CD4-positive, CD25-positive, alpha-beta regulatory T cell (primary cell): ENCODE results near the gene S100A14. TPM values are rescaled to one million over a fixed set of nuclear protein-coding genes. Genes with fewer than 3 reads are reported as not detected.

Experiments
- ATAC-seq, 2 donors: fragments of 150-1000 bp; cut with Tn5 transposase; one replicate each; pipeline ENCODE4 v1.10.0; 2021; ENCODE audit warnings: low read depth in 2 of 2, moderate number of reproducible peaks in 2 of 2, moderate library complexity in 1 of 2
- DNase-seq, 3 donors: peaks; one replicate each; pipeline versions ENCODE4 v3.0.0 to v3.0.0-alpha.2; 2012 to 2022; ENCODE audit warnings: mixed read lengths in 1 of 3
- H3K27ac ChIP-seq: one replicate; pipeline ENCODE4 v1.7.0; 2013; ENCODE audit warnings: mild to moderate bottlenecking, low read length; ENCODE audit not compliant: insufficient read depth, poor library complexity, severe bottlenecking
- H3K27me3 ChIP-seq: one replicate; pipeline ENCODE4 v1.7.0; 2013; ENCODE audit warnings: low read length; ENCODE audit not compliant: control insufficient read depth, insufficient read depth
- H3K36me3 ChIP-seq: one replicate; pipeline ENCODE4 v1.7.0; 2013; ENCODE audit warnings: mild to moderate bottlenecking, low read length, moderate library complexity; ENCODE audit not compliant: control insufficient read depth, insufficient read depth
- H3K4me1 ChIP-seq: 2 replicates; pipeline ENCODE4 v1.7.0; 2013; ENCODE audit warnings: mild to moderate bottlenecking, low read length; ENCODE audit not compliant: insufficient read depth, control insufficient read depth, poor library complexity, severe bottlenecking
- H3K4me3 ChIP-seq: one replicate; pipeline ENCODE4 v1.7.0; 2013; ENCODE audit warnings: low read depth, mild to moderate bottlenecking, low read length, moderate library complexity
- H3K9me3 ChIP-seq, 2 experiments: 1 replicate in 1 of 2; 2 replicates in 1 of 2; pipeline ENCODE4 v1.7.0; 2013; ENCODE audit warnings: low read length in 2 of 2, mild to moderate bottlenecking in 1 of 2, moderate library complexity in 1 of 2; ENCODE audit not compliant: control insufficient read depth in 2 of 2
- H3K27ac Mint-ChIP-seq, 3 donors: one replicate each; pipeline ENCODE4 v1.8.0; 2020 to 2022; ENCODE audit warnings: mild to moderate bottlenecking in 3 of 3, mixed read lengths in 3 of 3, moderate library complexity in 2 of 3
- H3K27me3 Mint-ChIP-seq: one replicate; pipeline ENCODE4 v1.8.0; 2022; ENCODE audit warnings: mild to moderate bottlenecking, mixed read lengths
- H3K36me3 Mint-ChIP-seq: one replicate; pipeline ENCODE4 v1.8.0; 2020; ENCODE audit warnings: mixed read lengths
- H3K4me1 Mint-ChIP-seq, 4 donors: one replicate each; pipeline ENCODE4 v1.8.0; 2020 to 2022; ENCODE audit warnings: mixed read lengths in 4 of 4, mild to moderate bottlenecking in 1 of 4
- H3K4me3 Mint-ChIP-seq, 4 donors: one replicate each; pipeline ENCODE4 v1.8.0; 2020 to 2022; ENCODE audit warnings: mild to moderate bottlenecking in 4 of 4, mixed read lengths in 4 of 4, moderate library complexity in 3 of 4
- H3K9me3 Mint-ChIP-seq, 7 donors: one replicate each; pipeline ENCODE4 v1.8.0; 2020 to 2022; ENCODE audit warnings: mixed read lengths in 7 of 7, mild to moderate bottlenecking in 3 of 7, moderate library complexity in 2 of 7
- polyA plus RNA-seq, 4 donors: library from polyadenylated mRNA; unstranded; fragments of 300-500 nt; fragmentation: Illumina TruSeq; gene quantifications; one replicate each; pipeline ENCODE4 v1.2.3, GENCODE V29; 2021
- total RNA-seq: library from RNA; stranded (reverse); gene quantifications from one replicate; pipeline ENCODE4 v1.2.3, GENCODE V29; 2022

S100A14 gene
- not detected for total RNA-seq
- not detected for polyA plus RNA-seq

- H3K27me3 Mint-ChIP-seq = no peaks in the 10 kb centered on the region
- H3K4me3 Mint-ChIP-seq = no peak within 1 kb of the TSS
- Histone ChIP-seq H3K36me3 (no peaks in the 10 kb centered on the region), H3K27me3 (no peaks in the 10 kb centered on the region), H3K27ac (no peak within 1 kb of the TSS), H3K4me1 (no peaks in the 10 kb centered on the region), H3K9me3 (no peaks in the 10 kb centered on the region), H3K4me3 (no peak within 1 kb of the TSS)
- peak within 1 kb of the TSS in 1 of 3 donors; percentile 59 for H3K27ac Mint-ChIP-seq
- H3K36me3 Mint-ChIP-seq = no peaks in the 10 kb centered on the region
- no peak for ATAC-seq
- H3K4me1 Mint-ChIP-seq = peaks cover 0 to 6% (median 0%) of the 10 kb centered on the region in 4 donors
- no peaks in the 10 kb centered on the region for H3K9me3 Mint-ChIP-seq
- no peak for DNase-seq
Observed at GRCh38 chr1:153616144-153616916, at the start of gene S100A14. TSS of gene S100A14 (minus strand) at chr1:153616325. CDS start at chr1:153615858, 467 bp downstream.

DNA sequence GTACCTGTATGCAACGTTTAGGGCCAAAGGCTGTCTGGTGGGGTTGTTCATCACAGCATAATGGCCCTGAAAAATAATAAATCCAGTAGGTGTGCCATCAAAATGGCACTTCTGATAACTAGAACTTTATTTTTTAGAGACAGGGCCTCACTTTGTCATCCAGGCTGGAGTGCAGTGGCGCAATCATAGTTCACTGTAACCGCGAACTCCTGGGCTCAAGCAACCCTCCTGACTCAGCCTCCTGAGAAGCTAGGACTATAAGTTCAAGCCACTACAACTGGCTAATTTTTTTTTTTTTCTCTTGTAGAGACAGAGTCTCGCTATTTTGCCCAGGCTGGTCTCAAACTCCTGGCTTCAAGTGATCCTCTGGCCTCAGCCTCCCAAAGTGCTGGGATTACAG is 47.1 kb upstream of the S100A14 start:
- Mint-ChIP-seq H3K27me3 (no peaks in the 10 kb centered on the region), H3K4me1 (peaks cover 12 to 31% (median 21%) of the 10 kb centered on the region in 4 donors), H3K4me3 (peak overlapping the region in 1 of 4 donors; percentile 43), H3K9me3 (no peaks in the 10 kb centered on the region), H3K27ac (no peak overlapping the region), H3K36me3 (peaks cover 37% of the 10 kb centered on the region)
- Histone ChIP-seq H3K36me3 (peaks cover 74% of the 10 kb centered on the region), H3K4me1 (peaks cover 14% of the 10 kb centered on the region), H3K4me3 (no peak overlapping the region), H3K27ac (no peak overlapping the region), H3K27me3 (no peaks in the 10 kb centered on the region), H3K9me3 (no peaks in the 10 kb centered on the region)
- ATAC-seq (no peak), DNase-seq (no peak)

GRCh38 chr1:153662269-153662668 is 46.1 kb upstream of the S100A14 start:
- H3K27ac ChIP-seq = no peak overlapping the region
- H3K36me3 ChIP-seq = peaks cover 65% of the 10 kb centered on the region
- ATAC-seq (no peak), DNase-seq (no peak)
- no peak overlapping the region for H3K27ac Mint-ChIP-seq
- H3K27me3 ChIP-seq = no peaks in the 10 kb centered on the region
- no peaks in the 10 kb centered on the region for H3K9me3 Mint-ChIP-seq
- peaks cover 14% of the 10 kb centered on the region for H3K4me1 ChIP-seq
- H3K4me3 Mint-ChIP-seq = peak overlapping the region in 2 of 4 donors; percentile 43 to 84
- H3K4me1 Mint-ChIP-seq = peaks cover 8 to 33% (median 16%) of the 10 kb centered on the region in 4 donors
- no peaks in the 10 kb centered on the region for H3K9me3 ChIP-seq
- H3K4me3 ChIP-seq = no peak overlapping the region
- no peaks in the 10 kb centered on the region for H3K27me3 Mint-ChIP-seq
- peaks cover 29% of the 10 kb centered on the region for H3K36me3 Mint-ChIP-seq

DNA sequence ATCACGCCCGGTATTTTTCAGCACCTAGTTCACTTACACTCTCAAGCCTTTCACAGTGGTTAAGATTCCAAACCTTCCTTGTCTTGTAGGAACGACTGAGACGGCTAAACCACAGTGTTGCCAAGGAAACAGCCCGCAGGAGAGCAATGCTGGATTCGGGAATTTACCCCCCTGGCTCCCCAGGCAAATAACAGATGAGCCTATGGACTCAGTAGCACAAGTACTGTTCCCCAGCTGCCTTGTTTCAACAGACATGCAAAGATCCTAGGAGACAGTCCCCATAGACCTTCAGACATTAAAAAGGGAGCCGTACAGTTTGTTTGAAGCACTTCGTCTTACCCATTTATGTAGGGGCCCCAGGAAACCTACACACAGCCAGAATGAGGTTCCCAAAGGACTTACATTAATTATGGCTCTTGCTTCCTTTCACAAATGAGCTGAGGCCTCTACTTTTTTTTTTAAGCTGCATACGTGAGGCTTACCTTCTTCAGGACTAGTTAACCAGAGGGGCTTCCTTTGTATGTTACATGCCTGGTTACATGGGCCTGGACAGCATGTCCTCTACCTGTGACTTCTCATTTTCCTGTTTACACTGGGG is 45.1 kb upstream of the S100A14 start:
- Mint-ChIP-seq H3K27me3 (no peaks in the 10 kb centered on the region), H3K9me3 (no peaks in the 10 kb centered on the region), H3K36me3 (peaks cover 29% of the 10 kb centered on the region), H3K4me3 (peak overlapping the region; percentile 16 to 71 (median 50)), H3K27ac (peak overlapping the region in 2 of 3 donors; percentile 36 to 58), H3K4me1 (peaks cover 8 to 37% (median 17%) of the 10 kb centered on the region in 4 donors)
- Histone ChIP-seq H3K27ac (no peak overlapping the region), H3K9me3 (no peaks in the 10 kb centered on the region), H3K4me3 (no peak overlapping the region), H3K36me3 (peaks cover 54% of the 10 kb centered on the region), H3K27me3 (no peaks in the 10 kb centered on the region), H3K4me1 (peaks cover 14% of the 10 kb centered on the region)
- DNase-seq = no peak
- ATAC-seq = no peak

- Histone ChIP-seq H3K27ac (peak overlapping the region; percentile 88), H3K9me3 (no peaks in the 10 kb centered on the region), H3K27me3 (no peaks in the 10 kb centered on the region), H3K4me1 (peaks cover 14% of the 10 kb centered on the region), H3K4me3 (peak overlapping the region; percentile 90), H3K36me3 (peaks cover 39% of the 10 kb centered on the region)
- H3K4me1 Mint-ChIP-seq = peaks cover 7 to 30% (median 13%) of the 10 kb centered on the region in 4 donors
- H3K27me3 Mint-ChIP-seq = no peaks in the 10 kb centered on the region
- H3K4me3 Mint-ChIP-seq = peak overlapping the region; percentile 96 to 99 (median 98)
- H3K27ac Mint-ChIP-seq = peak overlapping the region in 2 of 3 donors; percentile 94 to 96
- no peak for ATAC-seq
- peaks cover 20% of the 10 kb centered on the region for H3K36me3 Mint-ChIP-seq
- DNase-seq = no peak
- no peaks in the 10 kb centered on the region for H3K9me3 Mint-ChIP-seq
Observed at GRCh38 chr1:153659656-153660055, 43.5 kb upstream of the S100A14 start.

GRCh38 chr1:153659175-153659534 is 43.0 kb upstream of the S100A14 start:
- no peak for ATAC-seq
- peak overlapping the region; percentile 90 for H3K4me3 ChIP-seq
- peaks cover 14% of the 10 kb centered on the region for H3K4me1 ChIP-seq
- Mint-ChIP-seq H3K9me3 (no peaks in the 10 kb centered on the region), H3K4me3 (peak overlapping the region; percentile 96 to 99 (median 98)), H3K27ac (peak overlapping the region; percentile 94 to 97 (median 96)), H3K27me3 (no peaks in the 10 kb centered on the region), H3K36me3 (peaks cover 17% of the 10 kb centered on the region), H3K4me1 (peaks cover 7 to 30% (median 13%) of the 10 kb centered on the region in 4 donors)
- H3K27me3 ChIP-seq = no peaks in the 10 kb centered on the region
- H3K36me3 ChIP-seq = peaks cover 34% of the 10 kb centered on the region
- no peaks in the 10 kb centered on the region for H3K9me3 ChIP-seq
- no peak for DNase-seq
- H3K27ac ChIP-seq = peak overlapping the region; percentile 88

GRCh38 chr1:153658400-153659174 is 42.5 kb upstream of the S100A14 start, which contains the start of gene SNAPIN:
TSS of gene SNAPIN (plus strand) at chr1:153658703. CDS start at chr1:153658744, 41 bp downstream.
- H3K9me3 ChIP-seq = no peaks in the 10 kb centered on the region
- H3K27ac Mint-ChIP-seq = peak within 1 kb of the TSS; percentile 94 to 97 (median 96)
- H3K36me3 Mint-ChIP-seq = peaks cover 13% of the 10 kb centered on the region
- peaks cover 14% of the 10 kb centered on the region for H3K4me1 ChIP-seq
- peaks cover 7 to 30% (median 13%) of the 10 kb centered on the region in 4 donors for H3K4me1 Mint-ChIP-seq
- H3K36me3 ChIP-seq = peaks cover 28% of the 10 kb centered on the region
- H3K27me3 Mint-ChIP-seq = no peaks in the 10 kb centered on the region
- peak within 1 kb of the TSS; percentile 88 for H3K27ac ChIP-seq
- peak; percentile 96 to 97 for ATAC-seq
- no peaks in the 10 kb centered on the region for H3K27me3 ChIP-seq
- peak within 1 kb of the TSS; percentile 96 to 99 (median 98) for H3K4me3 Mint-ChIP-seq
- peak; percentile 84 to 94 (median 90) for DNase-seq
- H3K9me3 Mint-ChIP-seq = no peaks in the 10 kb centered on the region
- peak within 1 kb of the TSS; percentile 90 for H3K4me3 ChIP-seq
